GM18498 (cell line): ENCODE data around the gene DOCK1.

ENCODE experiments used
- ATAC-seq: cut with Tn5 transposase; IDR thresholded peaks from one replicate; pipeline ENCODE4 v1.9.1; 2021; ENCODE audit warnings: mild to moderate bottlenecking, moderate library complexity; ENCODE audit not compliant: unreplicated experiment

Gene DOCK1

DNA sequence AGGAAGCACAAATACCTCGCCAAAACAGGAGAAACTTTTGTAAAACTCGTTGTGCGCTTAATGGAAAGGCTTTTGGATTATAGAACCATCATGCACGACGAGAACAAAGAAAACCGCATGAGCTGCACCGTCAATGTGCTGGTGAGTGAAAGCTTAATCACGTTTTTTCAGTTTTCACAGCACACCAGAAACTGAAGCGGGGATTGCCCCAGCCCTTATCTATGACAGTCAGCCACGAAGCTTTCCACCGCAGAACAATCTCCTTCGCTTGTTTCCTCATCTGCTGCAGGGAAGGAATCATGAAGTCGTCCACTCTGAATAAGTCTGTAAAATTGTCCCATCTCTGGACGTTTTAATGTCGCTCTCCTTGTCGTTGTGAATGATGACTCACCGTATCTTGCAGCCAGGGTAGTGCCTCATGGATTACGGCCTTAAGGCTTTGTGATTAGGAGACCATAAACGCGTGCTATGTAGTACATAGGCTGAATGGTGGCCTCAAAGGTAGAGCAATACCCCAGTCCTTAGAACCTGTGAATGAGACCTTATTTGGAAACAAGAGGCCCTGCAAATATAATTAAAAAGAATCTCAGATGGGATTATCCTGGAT lies 468.9 kb downstream of the DOCK1 start:
- no peak for ATAC-seq

DNA sequence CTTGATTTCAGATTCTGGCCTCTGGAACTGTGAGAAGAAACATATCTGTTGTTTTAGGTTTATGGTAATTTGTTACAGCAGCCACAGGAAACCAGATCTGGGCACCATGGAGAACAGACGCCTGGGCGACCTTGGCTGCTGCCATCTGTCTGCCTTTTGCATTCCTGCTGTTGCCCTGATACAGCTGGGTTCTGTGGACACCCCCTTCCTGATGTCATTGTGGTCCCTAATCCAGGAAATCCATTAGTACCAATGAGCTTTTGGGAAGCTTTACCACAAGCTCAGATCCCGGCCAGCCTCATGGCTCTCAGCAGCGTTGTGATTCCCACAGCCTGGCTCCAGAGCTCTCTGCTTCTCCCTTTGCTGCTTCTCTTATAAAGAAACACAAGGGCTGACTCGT lies 469.7 kb downstream of the DOCK1 start:
- ATAC-seq = no peak

DNA sequence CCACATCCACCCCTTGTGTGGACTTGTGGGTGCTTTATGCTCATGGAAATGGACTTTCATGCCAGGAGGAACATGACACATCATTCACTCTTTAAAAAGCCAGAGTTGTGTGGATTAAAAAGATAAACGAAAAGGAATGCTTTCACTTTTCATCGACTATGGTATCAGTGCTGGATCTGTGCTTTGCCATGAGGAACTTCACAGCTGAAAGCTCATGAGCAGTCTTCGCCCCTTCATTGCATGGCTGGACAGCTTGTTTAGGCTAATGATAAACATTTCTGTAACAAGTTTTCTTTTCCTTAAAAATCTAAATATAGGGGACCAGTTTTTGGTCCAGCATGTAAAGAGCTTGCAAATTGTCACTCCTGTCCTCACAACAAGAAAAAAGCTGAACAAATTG lies 470.2 kb downstream of the DOCK1 start:
- ATAC-seq = no peak

DNA sequence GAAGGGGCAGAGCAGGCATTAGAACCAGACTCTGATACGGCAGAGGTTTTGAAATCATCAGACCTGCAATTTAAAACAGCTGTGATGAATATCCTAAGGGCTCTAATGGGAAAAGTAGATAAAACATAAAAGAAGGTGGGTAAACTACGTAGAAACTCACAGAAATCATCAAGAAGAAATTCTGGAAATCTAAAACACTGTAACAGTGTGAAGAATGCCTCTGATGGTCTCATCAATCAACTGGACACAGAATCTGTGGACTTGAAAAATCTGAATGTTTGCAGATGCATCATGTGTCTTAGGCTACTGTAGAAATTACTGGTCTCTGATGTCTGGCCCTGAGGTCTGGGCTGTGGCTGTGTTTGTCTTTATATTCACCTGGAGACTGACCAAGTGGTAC lies 470.8 kb downstream of the DOCK1 start:
- no peak for ATAC-seq

DNA sequence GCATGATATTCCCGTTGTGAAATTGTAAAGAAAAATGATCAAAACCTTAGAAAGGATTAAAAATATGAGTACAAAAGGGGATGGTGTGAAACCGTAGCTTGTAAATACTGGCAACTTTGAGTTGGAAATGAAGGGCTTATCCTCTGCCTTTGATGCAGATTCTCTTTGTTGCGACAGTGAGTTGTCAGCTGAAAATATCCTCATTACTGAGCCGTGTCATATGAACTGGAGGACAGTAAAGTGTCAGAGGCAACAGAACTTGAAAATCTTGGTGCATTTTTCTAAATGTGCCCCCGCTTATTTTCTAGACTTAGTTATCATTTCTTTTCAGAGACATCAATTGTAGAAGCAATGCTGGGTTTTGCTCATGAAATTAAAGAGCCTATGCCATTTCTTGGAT lies 473.4 kb downstream of the DOCK1 start:
- ATAC-seq = no peak

DNA sequence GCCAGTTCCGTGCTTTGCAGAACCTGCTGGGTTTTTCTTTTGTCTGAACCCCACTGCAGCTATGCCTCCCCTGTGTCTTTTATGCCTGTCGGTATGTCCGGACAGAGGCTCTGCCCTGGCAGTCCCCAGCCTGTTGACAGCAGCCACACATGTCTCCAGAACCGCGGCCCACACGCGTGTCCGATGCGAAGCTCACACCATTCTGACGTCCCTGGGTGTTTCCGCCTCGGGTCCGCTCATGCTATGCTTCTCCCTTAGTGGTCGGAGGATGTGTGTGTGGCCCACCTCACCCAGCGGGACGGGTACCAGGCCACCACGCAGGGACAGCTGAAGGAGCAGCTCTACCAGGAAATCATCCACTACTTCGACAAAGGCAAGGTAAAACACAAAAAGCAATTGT lies 479.3 kb downstream of the DOCK1 start:
- no peak for ATAC-seq

DNA sequence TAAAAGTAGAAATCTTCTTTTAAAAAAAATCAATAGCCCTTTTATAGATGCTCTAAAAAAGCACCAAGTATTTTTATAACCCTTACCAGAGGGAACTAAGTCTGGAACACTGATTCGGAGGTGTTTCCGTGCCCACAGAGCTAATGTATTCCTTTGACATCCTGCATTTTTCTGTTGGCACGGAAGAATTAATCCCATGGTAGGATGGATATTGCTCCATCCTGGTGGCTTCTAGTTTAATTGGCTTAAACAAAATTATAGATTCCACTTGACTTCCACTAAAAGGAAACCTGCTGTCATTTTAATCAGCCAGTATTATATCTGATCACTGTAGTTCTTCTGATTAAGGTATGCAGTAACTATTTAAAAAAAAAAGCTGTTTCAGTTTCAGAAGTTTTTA lies 479.8 kb downstream of the DOCK1 start:
- ATAC-seq = no peak

DNA sequence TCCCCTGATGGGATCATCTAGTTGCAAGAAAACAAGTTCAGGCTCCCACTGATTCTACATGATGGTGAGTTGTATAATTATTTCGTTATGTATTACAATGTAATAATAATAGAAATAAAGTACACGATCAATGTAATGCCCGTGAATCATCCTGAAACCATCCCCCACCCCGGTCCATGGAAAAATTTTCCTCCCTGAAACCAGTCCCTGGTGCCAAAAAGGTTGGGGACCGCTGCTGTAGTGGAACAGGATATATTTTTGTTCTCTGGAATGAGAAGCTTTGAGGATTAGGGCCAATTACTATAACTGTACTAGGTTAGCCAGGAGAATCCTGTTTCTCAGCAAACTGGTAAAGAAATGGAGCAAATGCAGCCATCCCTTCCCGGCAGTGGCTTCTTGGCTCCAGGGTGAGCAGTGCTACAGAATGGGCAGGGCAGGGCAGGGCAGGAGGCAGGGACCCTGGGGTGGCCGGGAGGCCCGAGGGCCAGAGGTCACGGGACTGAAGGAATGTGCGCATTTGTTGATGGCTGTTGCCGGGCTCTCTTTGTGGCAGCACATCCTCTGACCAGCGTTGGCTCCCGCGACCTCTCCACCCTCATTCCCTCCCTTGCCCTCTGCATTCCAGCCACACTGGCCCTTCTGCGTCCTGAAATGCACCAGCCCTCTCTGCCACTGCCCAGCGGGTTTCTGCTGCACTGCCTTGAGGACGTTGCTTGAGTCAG lies 481.5 kb downstream of the DOCK1 start:
- ATAC-seq = no peak

DNA sequence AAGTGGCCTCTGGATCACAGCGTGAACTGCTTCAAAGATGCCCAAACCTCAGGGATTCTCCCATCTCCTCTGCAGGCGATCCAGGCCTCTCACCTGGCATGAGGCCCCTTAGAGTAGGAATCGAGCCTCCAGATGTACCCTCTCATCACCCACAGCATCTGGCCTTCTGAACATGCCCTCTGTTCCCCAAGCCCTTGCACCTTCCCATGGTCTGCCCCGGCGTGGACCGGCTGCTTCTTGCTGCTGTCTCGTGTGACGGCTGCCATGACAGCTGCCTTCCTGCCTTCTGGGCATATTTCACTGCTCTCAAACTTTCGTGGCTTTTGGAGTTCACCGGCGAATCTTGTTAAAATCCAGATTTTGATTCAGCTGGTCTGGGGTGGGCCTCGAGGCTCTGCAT lies 486.6 kb downstream of the DOCK1 start:
- no peak for ATAC-seq

DNA sequence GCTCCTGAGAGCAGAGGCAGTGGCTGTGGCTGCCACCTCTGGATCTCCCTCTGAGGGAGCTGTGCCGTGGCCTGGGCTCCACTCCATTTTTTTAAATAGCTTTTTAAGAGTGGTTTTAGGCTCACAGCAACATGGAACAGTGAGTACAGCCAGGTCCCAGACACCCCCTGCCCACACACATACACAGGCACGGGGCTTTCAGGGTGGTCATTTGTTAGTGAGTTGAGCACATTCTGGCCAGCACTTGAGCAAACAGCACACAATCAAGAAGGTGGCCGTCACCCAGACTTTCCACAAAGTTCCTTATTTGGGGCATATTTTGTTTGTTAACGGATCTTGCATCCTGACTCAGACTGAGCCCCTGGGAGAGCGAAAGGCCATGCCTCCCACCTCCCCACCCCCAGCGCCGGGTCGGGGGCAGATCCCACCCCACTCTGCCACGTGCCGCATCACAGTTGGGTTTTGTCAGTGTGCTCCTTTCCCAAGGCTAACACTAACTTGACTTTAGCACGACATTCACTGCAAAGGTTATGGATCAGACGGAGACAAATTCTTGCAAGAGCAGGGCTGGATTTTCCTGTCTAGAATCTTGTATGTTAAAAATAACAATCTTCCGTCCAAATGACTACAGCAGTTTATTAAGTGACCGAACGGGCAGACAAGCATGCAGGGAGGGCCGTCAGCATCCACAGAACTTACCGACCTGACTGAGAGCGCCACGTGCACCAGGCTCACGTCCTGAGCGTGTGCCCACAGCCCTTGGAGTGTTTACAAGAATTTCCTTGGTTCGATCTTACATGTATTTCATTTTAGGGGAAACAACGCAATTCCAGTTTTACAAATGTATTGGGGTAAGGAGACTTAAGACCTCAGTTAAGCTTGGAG lies 487.4 kb downstream of the DOCK1 start:
- no peak for ATAC-seq

DNA sequence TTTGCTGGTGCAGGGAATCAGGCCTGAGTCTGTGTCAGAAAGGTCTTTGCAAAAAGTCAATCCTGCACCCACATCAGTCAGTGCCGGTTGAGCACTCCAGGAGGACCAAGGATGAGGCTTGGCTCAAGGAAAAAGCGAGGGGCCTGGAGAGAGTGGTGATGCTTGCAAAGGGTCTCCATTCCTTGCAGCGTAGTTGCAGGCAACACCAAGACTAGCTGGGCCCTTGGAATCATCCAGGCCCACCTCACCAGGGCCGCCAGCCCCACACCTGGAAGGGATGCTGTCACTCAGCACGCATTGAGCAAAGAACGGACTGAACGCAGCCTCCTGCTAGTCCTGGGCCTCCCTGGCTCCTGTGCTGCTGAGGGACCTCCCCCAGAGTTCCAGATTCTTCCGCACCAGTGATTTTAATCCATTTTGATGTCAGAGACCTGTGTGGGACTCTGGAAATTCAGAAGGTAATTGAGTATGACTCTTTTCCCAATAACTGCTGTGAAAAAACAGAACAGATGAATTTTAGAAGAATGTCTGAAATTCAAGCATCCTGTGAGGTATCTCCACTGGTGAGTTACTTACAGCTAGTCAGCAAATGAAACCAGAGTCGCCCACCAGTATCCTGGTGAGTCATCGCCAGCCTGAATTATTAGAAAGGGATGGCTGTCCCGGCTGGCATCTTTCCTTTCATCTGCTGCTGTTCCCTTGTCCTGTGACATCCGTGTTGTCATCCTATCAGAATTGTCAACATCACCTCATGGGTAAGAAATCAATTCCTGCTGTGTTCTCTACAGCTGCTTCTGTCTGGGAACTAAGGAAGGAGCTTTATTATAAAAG lies 493.1 kb downstream of the DOCK1 start:
- no peak for ATAC-seq

DNA sequence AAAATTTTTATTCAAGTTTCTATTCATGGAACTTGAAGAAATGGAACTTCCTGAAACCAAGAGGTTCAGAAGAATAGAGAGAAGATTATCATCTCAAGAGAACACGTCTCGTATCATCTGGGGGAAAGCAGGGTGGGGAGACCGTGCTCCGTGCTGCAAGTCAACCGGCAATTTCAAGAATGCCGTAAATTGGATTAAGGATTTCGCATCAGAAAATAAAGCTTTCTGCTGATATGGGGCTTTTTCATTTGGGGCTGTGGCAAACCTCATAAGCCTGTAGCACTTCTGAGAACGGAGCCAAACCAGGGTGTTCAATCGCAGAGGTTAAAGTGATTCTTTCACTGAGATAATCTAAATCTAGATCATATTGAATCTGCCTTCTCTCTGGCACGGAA lies 493.7 kb downstream of the DOCK1 start:
- ATAC-seq = no peak

DNA sequence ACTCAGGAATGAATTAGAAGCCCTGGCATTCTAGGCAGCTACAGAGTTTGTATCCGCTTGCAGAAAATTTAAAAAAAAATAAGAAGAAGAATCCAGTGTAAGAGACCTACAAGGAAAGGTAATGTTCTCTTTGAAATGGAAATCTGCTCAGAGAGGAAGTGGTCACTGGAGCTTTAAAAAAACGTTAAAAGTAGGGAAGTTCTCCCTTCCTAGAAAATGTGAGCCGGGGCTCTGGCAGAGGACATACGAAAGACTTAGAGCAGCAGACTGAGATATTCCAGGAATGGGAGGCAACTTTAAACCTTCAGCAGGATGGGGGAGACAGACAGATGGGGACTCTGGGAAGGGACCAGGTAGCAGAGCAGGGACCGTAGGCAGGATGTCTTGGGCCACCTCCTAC lies 494.4 kb downstream of the DOCK1 start:
- ATAC-seq = no peak

DNA sequence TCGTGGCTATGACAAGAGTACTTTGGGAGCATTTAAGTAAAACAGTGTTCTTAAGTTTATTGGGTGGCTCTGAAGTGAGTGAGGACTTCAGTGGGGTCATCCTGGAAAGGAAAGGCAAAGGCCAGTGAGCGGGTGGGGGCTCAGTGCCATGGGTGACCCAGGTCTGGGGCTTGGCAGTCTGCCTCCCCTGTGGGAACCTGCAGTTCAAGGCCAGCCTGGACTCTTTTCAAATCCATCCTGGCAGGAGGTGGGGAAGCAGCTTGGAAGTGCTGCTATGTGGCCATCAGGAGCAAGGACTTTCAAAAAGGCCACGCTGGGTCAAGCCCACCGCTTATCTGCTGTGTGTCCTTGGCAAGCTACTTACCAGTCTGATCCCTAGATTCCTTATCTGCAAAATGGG lies 495.0 kb downstream of the DOCK1 start:
- no peak for ATAC-seq

DNA sequence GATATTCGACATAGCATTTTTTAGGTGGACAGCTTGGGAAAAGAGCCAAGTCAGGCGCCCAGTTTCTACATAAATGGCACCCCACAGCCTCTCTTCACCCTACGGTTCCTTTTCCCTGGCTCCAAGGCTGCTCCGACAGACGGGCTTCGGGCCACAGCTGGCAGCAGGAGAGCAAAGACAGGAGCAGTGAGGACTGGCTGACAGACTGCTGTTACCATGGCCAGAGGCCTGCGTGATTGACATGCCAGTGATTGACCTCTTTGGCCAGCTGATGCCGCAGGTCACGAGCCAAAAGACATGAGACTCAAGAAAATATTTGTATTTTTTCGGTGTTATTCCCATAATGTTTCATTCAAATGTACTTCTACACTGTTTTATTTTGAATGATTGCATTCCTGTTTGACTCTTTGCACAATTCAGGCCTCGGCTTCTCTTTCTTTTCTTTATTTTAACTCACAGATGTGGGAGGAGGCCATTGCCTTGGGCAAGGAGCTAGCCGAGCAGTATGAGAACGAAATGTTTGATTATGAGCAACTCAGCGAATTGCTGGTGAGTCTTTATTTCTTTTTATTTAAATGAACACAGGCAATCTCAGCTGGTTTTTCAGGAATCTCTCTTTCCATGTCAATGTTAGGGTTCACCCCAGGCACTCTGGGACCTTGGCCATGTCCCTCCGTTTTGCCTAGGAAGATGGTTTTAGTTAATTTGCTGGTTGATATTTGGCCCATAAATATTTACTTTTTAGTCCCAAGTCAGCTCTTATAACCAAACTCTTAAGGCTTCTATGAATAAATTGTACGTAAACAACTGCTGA lies 497.6 kb downstream of the DOCK1 start:
- ATAC-seq = no peak

DNA sequence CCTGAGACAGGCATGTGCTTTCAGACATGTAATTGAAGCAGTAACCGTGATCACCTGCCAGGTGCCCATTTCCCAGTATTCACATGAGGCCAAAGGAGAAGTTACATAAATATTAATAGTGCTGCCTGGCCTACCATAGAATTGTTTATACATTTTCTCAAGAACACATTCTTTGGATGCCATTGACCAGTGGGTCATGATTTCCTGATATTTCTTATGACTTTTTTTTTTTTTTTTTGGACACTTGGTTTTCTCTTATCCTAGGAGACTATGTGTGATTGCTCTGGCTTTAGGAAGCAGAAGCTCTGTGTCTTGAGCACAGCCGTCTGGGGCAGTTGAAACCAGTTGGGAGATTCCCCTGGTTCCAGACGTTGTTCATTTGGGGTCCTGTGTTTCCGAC lies 500.0 kb downstream of the DOCK1 start:
- ATAC-seq = no peak

DNA sequence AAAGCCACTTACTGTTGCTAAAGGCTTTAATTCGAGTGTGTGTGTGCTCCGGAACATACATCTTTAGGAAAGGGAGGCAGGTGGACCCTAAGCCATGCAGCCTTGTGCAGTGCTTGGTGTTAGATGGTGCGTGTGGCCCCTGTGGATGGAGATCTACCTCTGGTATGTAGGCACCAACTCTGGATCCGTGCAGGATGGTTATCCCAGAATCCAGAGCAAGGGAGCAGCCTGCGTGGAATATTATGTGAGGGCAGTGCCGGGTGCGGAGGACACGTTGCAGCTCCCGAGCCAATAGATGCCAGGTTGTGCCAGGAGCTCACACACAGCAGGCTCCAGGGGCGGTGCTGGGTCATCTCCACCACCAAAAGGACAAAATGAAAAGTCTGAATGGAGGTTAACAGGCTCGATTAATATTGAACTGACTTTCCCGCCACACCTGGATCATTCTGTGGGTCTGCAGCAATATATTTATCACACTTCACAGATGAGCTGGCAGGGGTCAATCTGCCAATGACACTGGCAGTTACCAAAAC lies 500.9 kb downstream of the DOCK1 start:
- no peak for ATAC-seq

DNA sequence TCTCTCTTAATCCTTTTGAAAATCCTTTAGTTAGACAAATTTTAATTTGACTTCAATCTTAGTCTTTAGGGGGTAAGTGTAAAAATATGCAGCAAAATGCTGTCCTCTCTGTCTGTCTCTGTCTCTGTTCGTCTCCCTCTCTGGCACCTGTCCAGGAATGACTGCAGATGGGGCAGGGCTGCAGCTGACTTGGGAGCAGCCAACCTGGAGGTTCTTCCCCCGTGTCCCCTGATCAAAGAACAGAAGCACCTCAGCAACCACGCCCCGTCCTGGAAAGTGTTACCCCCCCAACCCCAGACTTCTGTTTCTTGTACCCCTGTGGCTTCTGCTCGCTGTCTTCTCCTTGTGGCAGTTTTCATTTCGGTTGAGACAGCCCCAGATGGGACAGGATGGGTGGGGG lies 502.3 kb downstream of the DOCK1 start:
- no peak for ATAC-seq

DNA sequence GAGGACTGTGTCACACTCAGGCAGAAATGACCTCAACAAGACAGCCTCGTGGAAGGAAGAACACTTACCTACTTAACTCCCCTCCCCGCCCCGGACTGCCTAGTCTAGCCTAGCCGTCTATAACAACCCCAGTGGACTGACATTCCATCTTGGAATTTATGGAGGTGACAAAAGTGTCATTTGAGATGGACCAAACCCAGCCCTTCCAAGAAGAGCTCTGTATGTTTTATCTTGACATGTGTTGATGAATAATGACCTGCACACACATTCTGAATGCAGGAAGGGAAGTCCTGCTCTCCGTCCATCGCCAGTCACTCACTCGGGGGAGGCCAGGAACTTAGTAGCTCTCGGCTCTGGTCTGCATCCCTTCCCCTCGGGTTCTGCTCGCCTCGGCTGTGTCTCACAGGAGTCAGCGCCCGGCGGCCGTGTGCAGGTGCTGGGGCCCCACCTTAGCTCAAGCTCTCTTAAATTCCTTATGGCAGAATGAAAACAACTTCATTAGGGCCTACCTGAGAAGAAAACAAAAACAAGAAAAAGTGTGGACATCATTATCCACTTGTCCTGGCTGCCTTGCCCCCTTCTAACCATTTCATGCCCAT lies 503.0 kb downstream of the DOCK1 start:
- ATAC-seq = no peak

DNA sequence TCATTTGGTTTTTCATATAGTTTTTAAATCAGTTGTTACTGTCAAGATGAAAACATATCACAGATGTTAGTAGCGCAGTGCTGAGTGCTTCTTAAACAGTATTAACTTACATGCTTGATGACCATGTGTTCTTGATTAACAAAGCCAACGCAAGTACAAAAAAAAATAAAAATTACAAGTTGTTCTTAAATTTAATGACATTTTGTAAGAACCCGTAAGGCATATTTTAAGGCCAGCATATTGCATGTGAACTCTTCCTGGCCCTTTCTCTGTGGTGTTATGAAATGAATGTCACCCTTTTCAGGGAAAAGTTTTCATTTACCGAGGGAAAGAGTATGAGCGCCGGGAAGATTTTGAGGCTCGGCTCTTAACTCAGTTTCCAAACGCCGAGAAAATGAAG lies 503.5 kb downstream of the DOCK1 start:
- ATAC-seq = no peak
